ENCODE results near the gene DNAH6. TPM values are rescaled to one million over a fixed set of nuclear protein-coding genes. Genes with fewer than 3 reads are reported as not detected.

DNAH6 gene
- polyA plus RNA-seq, 1 donor (not counting 4 experiments of a cell fraction or from before 2014, with no cell fraction given) = 0.05 TPM

- Histone ChIP-seq H3K4me1 (ENCODE audit: control insufficient read depth, extremely low read depth, insufficient read depth, low read length) (peaks cover 10% of the 10 kb centered on the region), H3K27ac (ENCODE audit: control insufficient read depth, insufficient read depth, low read length) (no peak overlapping the region), H3K27me3 (ENCODE audit: control insufficient read depth, extremely low read depth, insufficient read depth, low read length) (no peaks in the 10 kb centered on the region), H3K79me2 (ENCODE audit: control insufficient read depth, insufficient read depth, low read length) (no peaks in the 10 kb centered on the region), H3K9ac (ENCODE audit: control insufficient read depth, extremely low read depth, insufficient read depth, low read length) (no peak overlapping the region), H3K9me1 (ENCODE audit: control insufficient read depth, extremely low read depth, insufficient read depth, low read length) (no peaks in the 10 kb centered on the region), H4K20me1 (ENCODE audit: control insufficient read depth, extremely low read depth, insufficient read depth, low read length) (no peaks in the 10 kb centered on the region), H3K36me3 (ENCODE audit: control insufficient read depth in 2 of 2, extremely low read depth in 1 of 2, insufficient read depth in 2 of 2, low read length in 2 of 2) (no peaks in the 10 kb centered on the region), H2AFZ (ENCODE audit: control insufficient read depth, low read length) (no peak overlapping the region), H3K4me2 (ENCODE audit: control insufficient read depth, extremely low read depth, insufficient read depth, low read depth, low read length) (no peak overlapping the region), H3K4me3 (ENCODE audit: control insufficient read depth in 2 of 3, extremely low read depth in 1 of 3, insufficient read depth in 2 of 3, low read depth in 1 of 3, low read length in 3 of 3) (no peak overlapping the region), H3K9me3 (ENCODE audit: control insufficient read depth, low read depth, low read length) (no peaks in the 10 kb centered on the region)
- dilution Hi-C loops (cut with MboI; ENCODE audit: extremely low pct_ligation_motif_present, low sequenced_read_pairs) = no loop called here
- TF ChIP-seq CTCF (optimal IDR thresholded peaks at IDR 0.05 in 1 of 3, IDR thresholded peaks at IDR 0.05 in 1 of 3, conservative IDR thresholded peaks at IDR 0.05 in 1 of 3; ENCODE audit: extremely low read depth in 1 of 3, insufficient read depth in 2 of 3, low read length in 3 of 3) (no peak), EZH2 (IDR thresholded peaks at IDR 0.05; ENCODE audit: low read length) (no peak)
- FAIRE-seq (no peak), DNase-seq (ENCODE audit: low read depth, low spot score) (no peak)
Observed at GRCh38 chr2:84785950-84786349, 269.7 kb downstream of the DNAH6 start.

GRCh38 chr2:84786601-84787000 is 270.3 kb downstream of the DNAH6 start:
- Histone ChIP-seq H3K4me2 (ENCODE audit: control insufficient read depth, extremely low read depth, insufficient read depth, low read depth, low read length) (no peak overlapping the region), H4K20me1 (ENCODE audit: control insufficient read depth, extremely low read depth, insufficient read depth, low read length) (no peaks in the 10 kb centered on the region), H3K9me3 (ENCODE audit: control insufficient read depth, low read depth, low read length) (no peaks in the 10 kb centered on the region), H3K36me3 (ENCODE audit: control insufficient read depth in 2 of 2, extremely low read depth in 1 of 2, insufficient read depth in 2 of 2, low read length in 2 of 2) (no peaks in the 10 kb centered on the region), H2AFZ (ENCODE audit: control insufficient read depth, low read length) (no peak overlapping the region), H3K27ac (ENCODE audit: control insufficient read depth, insufficient read depth, low read length) (no peak overlapping the region), H3K9ac (ENCODE audit: control insufficient read depth, extremely low read depth, insufficient read depth, low read length) (no peak overlapping the region), H3K4me3 (ENCODE audit: control insufficient read depth in 2 of 3, extremely low read depth in 1 of 3, insufficient read depth in 2 of 3, low read depth in 1 of 3, low read length in 3 of 3) (no peak overlapping the region), H3K27me3 (ENCODE audit: control insufficient read depth, extremely low read depth, insufficient read depth, low read length) (no peaks in the 10 kb centered on the region), H3K9me1 (ENCODE audit: control insufficient read depth, extremely low read depth, insufficient read depth, low read length) (no peaks in the 10 kb centered on the region), H3K4me1 (ENCODE audit: control insufficient read depth, extremely low read depth, insufficient read depth, low read length) (peaks cover 10% of the 10 kb centered on the region), H3K79me2 (ENCODE audit: control insufficient read depth, insufficient read depth, low read length) (no peaks in the 10 kb centered on the region)
- DNase-seq (ENCODE audit: low read depth, low spot score) (no peak), FAIRE-seq (no peak)
- dilution Hi-C loops (cut with MboI; ENCODE audit: extremely low pct_ligation_motif_present, low sequenced_read_pairs) = no loop called here
- TF ChIP-seq CTCF (optimal IDR thresholded peaks at IDR 0.05 in 1 of 3, IDR thresholded peaks at IDR 0.05 in 1 of 3, conservative IDR thresholded peaks at IDR 0.05 in 1 of 3; ENCODE audit: extremely low read depth in 1 of 3, insufficient read depth in 2 of 3, low read length in 3 of 3) (no peak), EZH2 (IDR thresholded peaks at IDR 0.05; ENCODE audit: low read length) (no peak)
